K562 (cell line): ENCODE results near the gene POLN. TPM values are rescaled to one million over a fixed set of nuclear protein-coding genes. Genes with fewer than 3 reads are reported as not detected.

ENCODE experiments used
- ATAC-seq: fragments of 200-7000 bp; cut with Tn5 transposase; 3 replicates; pipeline ENCODE4 v1.9.1; 2020; ENCODE audit warnings: moderate library complexity
- BruUV-seq: library from RNA; stranded (reverse); fragments of 400-500 nt; replicated peaks from 2 replicates; lab custom pipeline; 2021; lab: Mats Ljungman, UMichigan
- CTCF ChIA-PET: fragments of 300-600 bp; formaldehyde crosslinking; extraction: SDS; loops from one replicate; lab custom pipeline; 2021; ENCODE audit warnings: low intra/inter-chr PET ratio; lab: Yijun Ruan, JAX
- POLR2A ChIA-PET: fragments of 300-600, 350-650 bp; sonication (Branson Sonifier 250); formaldehyde crosslinking; extraction: SDS; loops from one replicate; lab custom pipeline; 2021; ENCODE audit warnings: antibody characterized with exemption, inconsistent platforms; lab: Yijun Ruan, JAX
- DNase-seq, 4 experiments: peaks; one replicate each; pipeline versions ENCODE4 v3.0.0 to v3.0.0-alpha.2; 2011 to 2018; ENCODE audit warnings: low spot score in 3 of 4, mixed read lengths in 3 of 4; ENCODE audit errors: extremely low read depth in 1 of 4
- FAIRE-seq: peaks from 2 replicates; lab custom pipeline; 2011; peaks lifted over from hg19 to GRCh38; lab: Jason Lieb, UNC
- H2AFZ ChIP-seq: 2 replicates; pipeline ENCODE4 v1.6.0; 2011; ENCODE audit warnings: low read depth, low read length, control low read depth, inconsistent platforms
- H3K27ac ChIP-seq: fragments of 200-600 bp; 3 replicates; pipeline ENCODE4 v1.8.0; 2011; ENCODE audit warnings: low read depth, mild to moderate bottlenecking, control low read depth, inconsistent platforms, low read length, moderate library complexity, mixed read lengths; ENCODE audit errors: extremely low read depth
- H3K27me3 ChIP-seq, 2 experiments: fragments of 300-600 bp in 1 of 2; 2 replicates in 1 of 2; 3 replicates in 1 of 2; pipeline versions ENCODE4 v1.6.0 to v1.8.0; 2011; ENCODE audit warnings: inconsistent platforms in 2 of 2, low read length in 2 of 2, mild to moderate bottlenecking in 1 of 2, mixed read lengths in 1 of 2, moderate library complexity in 1 of 2; ENCODE audit not compliant: control insufficient read depth in 2 of 2, insufficient read depth in 2 of 2
- H3K36me3 ChIP-seq: fragments of 300-600 bp; 3 replicates; pipeline ENCODE4 v1.8.0; 2011; ENCODE audit warnings: mild to moderate bottlenecking, low read length, inconsistent platforms; ENCODE audit not compliant: control insufficient read depth, insufficient read depth
- H3K4me1 ChIP-seq, 2 experiments: fragments of 200-600 bp in 1 of 2; replicated peaks in 1 of 2; 2 replicates in 1 of 2; 3 replicates in 1 of 2; pipeline versions ENCODE4 v1.5.1 to v1.8.0; 2011; ENCODE audit warnings: inconsistent platforms in 2 of 2, low read length in 2 of 2, mild to moderate bottlenecking in 1 of 2, mixed read lengths in 1 of 2, moderate library complexity in 1 of 2; ENCODE audit not compliant: control insufficient read depth in 2 of 2, insufficient read depth in 2 of 2
- H3K4me2 ChIP-seq: 2 replicates; pipeline ENCODE4 v1.6.1; 2011; ENCODE audit warnings: low read length, control low read depth, inconsistent platforms, mixed read lengths; ENCODE audit not compliant: insufficient read depth
- H3K4me3 ChIP-seq: fragments of 200-600 bp; sonication (generic), shearing (Covaris generic); 2 replicates; pipeline ENCODE4 v1.5.1; 2016; ENCODE audit warnings: control low read depth, inconsistent platforms
- H3K79me2 ChIP-seq: fragments of 200-600 bp; 3 replicates; pipeline ENCODE4 v1.8.0; 2011; ENCODE audit warnings: low read length, inconsistent platforms; ENCODE audit not compliant: control insufficient read depth, insufficient read depth
- H3K9ac ChIP-seq, 2 experiments: 2 replicates each; pipeline versions ENCODE4 v1.6.0 to v1.6.1; 2011; ENCODE audit warnings: low read depth in 2 of 2, low read length in 2 of 2, control low read depth in 1 of 2, inconsistent platforms in 1 of 2, mild to moderate bottlenecking in 1 of 2, mixed read lengths in 1 of 2; ENCODE audit not compliant: insufficient read depth in 1 of 2
- H3K9me1 ChIP-seq: one replicate; pipeline ENCODE4 v1.6.0; 2011; ENCODE audit warnings: inconsistent platforms, mild to moderate bottlenecking, low read length, moderate library complexity; ENCODE audit not compliant: control insufficient read depth, insufficient read depth
- H3K9me3 ChIP-seq: replicated peaks from 2 replicates; pipeline ENCODE4 v1.5.1; 2011; ENCODE audit warnings: low read depth, low read length, inconsistent platforms; ENCODE audit not compliant: control insufficient read depth, insufficient read depth
- H4K20me1 ChIP-seq: replicated peaks from 2 replicates; pipeline ENCODE4 v1.6.1; 2011; ENCODE audit warnings: low read length, inconsistent platforms, mixed read lengths; ENCODE audit not compliant: control insufficient read depth, insufficient read depth
- BACH1 ChIP-seq: fragments of 200-800 bp; sonication (Bioruptor generic); IDR thresholded peaks from 2 replicates; pipeline ENCODE4 v1.6.1; 2016; ENCODE audit warnings: missing genetic modification characterization, missing compliant biosample characterization
- GTF2F1 ChIP-seq: IDR thresholded peaks from 2 replicates; pipeline ENCODE4 v1.6.1; 2011; ENCODE audit warnings: low read depth, low read length, improper control_type of control experiment
- NFYB ChIP-seq: IDR thresholded peaks from 2 replicates; pipeline ENCODE4 v1.6.1; 2011; ENCODE audit warnings: mild to moderate bottlenecking, moderate library complexity; ENCODE audit not compliant: insufficient read length; ENCODE audit errors: extremely low read depth
- PHB2 ChIP-seq: fragments of 450-650 bp; IDR thresholded peaks from 2 replicates; pipeline ENCODE4 v1.6.1; 2017; ENCODE audit warnings: low read depth
- PHF21A ChIP-seq: fragments of 450-650 bp; IDR thresholded peaks from 2 replicates; pipeline ENCODE4 v1.6.1; 2017; ENCODE audit warnings: low read depth, borderline replicate concordance
- RHOXF2B ChIP-seq: fragments of 250-450 bp; sonication (Bioruptor Pico); conservative IDR thresholded peaks from 2 replicates; pipeline ENCODE4 v1.5.1; 2021
- SMARCC2 ChIP-seq: fragments of 450-650 bp; IDR thresholded peaks from 2 replicates; pipeline ENCODE4 v1.6.1; 2017; ENCODE audit warnings: antibody characterized with exemption, moderate library complexity, mild to moderate bottlenecking, low read depth
- SMARCE1 ChIP-seq: fragments of 450-650 bp; IDR thresholded peaks from 2 replicates; pipeline ENCODE4 v1.7.1; 2016; ENCODE audit warnings: mild to moderate bottlenecking
- SP2 ChIP-seq: IDR thresholded peaks from 2 replicates; pipeline ENCODE4 v1.6.1; 2011; ENCODE audit warnings: mild to moderate bottlenecking, low read depth, low read length, moderate library complexity; ENCODE audit not compliant: poor library complexity, severe bottlenecking; ENCODE audit errors: extremely low read depth
- TEAD4 ChIP-seq, 2 experiments: sonication (generic) in 1 of 2; formaldehyde crosslinking in 1 of 2; IDR thresholded peaks; 2 replicates each; pipeline versions ENCODE4 v1.6.1 to v1.8.0; 2012 to 2022; ENCODE audit warnings: borderline replicate concordance in 1 of 2, inconsistent platforms in 1 of 2, low read length in 1 of 2, mild to moderate bottlenecking in 1 of 2, missing genetic modification reagents in 1 of 2
- ZFP1 ChIP-seq: fragments of 450-650 bp; formaldehyde crosslinking; IDR thresholded peaks from 2 replicates; pipeline ENCODE4 v1.4.0; 2020; ENCODE audit warnings: mild to moderate bottlenecking, mixed read lengths
- whole genome bisulfite sequencing: fragments of 100-300 bp; shearing (Covaris generic); methylation state at CpG from one replicate; pipeline ENCODE4 v1.1.6; 2016; ENCODE audit warnings: low coverage, mixed read lengths; ENCODE audit not compliant: insufficient coverage; ENCODE audit errors: missing lambda C conversion rate; 5-methylcytosine and 5-hydroxymethylcytosine counted together
- in situ Hi-C: fragments of 300-500 bp; cut with MboI; formaldehyde crosslinking; loops from 4 replicates; pipeline ENCODE4 v1.15.0; 2018; ENCODE audit warnings: inconsistent platforms, mixed read lengths
- intact Hi-C: fragments of 100-400 bp; cut with micrococcal nuclease; formaldehyde crosslinking; loops from 2 replicates; pipeline ENCODE4 v1.14.2; 2022
- polyA plus RNA-seq, 8 experiments: library from polyadenylated mRNA; depleted of rRNA in 4 of 8; stranded (reverse) in 5 of 8; unstranded in 3 of 8; fragments of >200 nt; fragmentation: Nextera tagmentation in 2 of 8; fragmentation: Illumina TruSeq in 1 of 8; extraction: Ambion mirVana in 2 of 8; extraction: Trizol in 1 of 8; gene quantifications; 2 replicates each; pipeline versions ENCODE4 v1.2.1 to v1.2.3, GENCODE V29; 2011 to 2014; ENCODE audit warnings: inconsistent platforms in 1 of 8, missing spikeins in 1 of 8
- total RNA-seq, 7 experiments: library from RNA; depleted of rRNA in 6 of 7; stranded (reverse); fragments of >200 nt in 6 of 7; fragmentation: Illumina TruSeq in 2 of 7; extraction: Trizol in 2 of 7; gene quantifications; 2 replicates each; pipeline versions ENCODE4 v1.2.1 to v1.2.3, GENCODE V29; 2011 to 2021; ENCODE audit warnings: low replicate concordance in 1 of 7
- TF ChIP-seq, protein P1 (sequence below): fragments of 450-650 bp; IDR thresholded peaks from 2 replicates; pipeline ENCODE4 v1.6.1; 2017; ENCODE audit warnings: mild to moderate bottlenecking, moderate library complexity
- TF ChIP-seq, protein P2 (sequence below): IDR thresholded peaks from 2 replicates; pipeline ENCODE4 v1.6.1; 2012; ENCODE audit warnings: low read depth, low read length, improper control_type of control experiment, borderline replicate concordance
- TF ChIP-seq, protein P3 (sequence below): fragments of 250-450 bp; sonication (Bioruptor Pico); IDR thresholded peaks from 2 replicates; pipeline ENCODE4 v1.9.0; 2021; ENCODE audit warnings: mild to moderate bottlenecking, inconsistent platforms

The POLN gene
- total and polyA plus RNA-seq, 9 of the 15 experiments (the other 6 are each of a cell fraction or from before 2014, with no cell fraction given), result 0.08 to 0.91 (median 0.32) TPM

DNA sequence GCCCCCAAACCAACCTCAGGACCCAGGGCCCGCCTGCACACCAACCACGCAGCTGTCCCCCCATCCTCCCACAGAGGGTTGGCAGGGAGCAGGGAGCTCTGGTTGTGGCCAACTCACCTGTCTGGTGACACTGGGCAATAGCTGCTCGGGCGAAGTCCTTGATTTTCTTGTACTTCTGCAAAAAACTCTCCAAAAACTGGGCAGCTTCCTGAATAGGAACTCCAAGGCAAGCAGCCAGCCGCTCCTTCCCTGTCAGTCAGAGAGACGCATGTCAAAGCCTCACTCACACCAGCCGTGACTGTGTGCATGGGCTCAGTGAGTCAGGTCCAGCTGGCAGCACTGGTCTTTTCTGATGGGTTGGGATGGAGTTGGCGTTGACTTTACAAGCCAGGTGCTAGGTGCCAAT is 156.4 kb downstream of the POLN start:
- Histone ChIP-seq H3K36me3 (no peaks in the 10 kb centered on the region), H3K27ac (no peak overlapping the region), H4K20me1 (no peaks in the 10 kb centered on the region), H3K9ac (no peak overlapping the region), H2AFZ (no peak overlapping the region), H3K27me3 (peaks cover 27 to 63% of the 10 kb centered on the region in 2 experiments; a peak in 4 of 5 replicates), H3K4me2 (no peak overlapping the region), H3K79me2 (no peaks in the 10 kb centered on the region), H3K9me1 (no peaks in the 10 kb centered on the region), H3K4me1 (peaks cover 0 to 4% of the 10 kb centered on the region in 2 experiments; a peak in 1 of 5 replicates), H3K9me3 (no peaks in the 10 kb centered on the region), H3K4me3 (no peak overlapping the region)
- WGBS, result 0% methylated on average over 8 of the region's 8 CpGs
- ATAC-seq (no peak), DNase-seq (no peak), FAIRE-seq (no peak)
- in situ Hi-C loops (no loop called here), intact Hi-C loops (no loop called here)
- TF ChIP-seq SMARCC2 (no peak), GTF2F1 (no peak), ZFP1 (CRISPR knock-in tag) (no peak), SMARCE1 (no peak), BACH1 (tag) (no peak), SP2 (no peak), PHF21A (no peak), RHOXF2B (CRISPR knock-in tag) (no peak), TEAD4 (IDR thresholded peaks at IDR 0.05; ENCODE audit: low read length) (no peak), TEAD4 (CRISPR knock-in tag; IDR thresholded peaks at IDR 0.05; ENCODE audit: borderline replicate concordance) (no peak), NFYB (no peak), PHB2 (no peak)
- TF ChIP-seq, protein P1, sequence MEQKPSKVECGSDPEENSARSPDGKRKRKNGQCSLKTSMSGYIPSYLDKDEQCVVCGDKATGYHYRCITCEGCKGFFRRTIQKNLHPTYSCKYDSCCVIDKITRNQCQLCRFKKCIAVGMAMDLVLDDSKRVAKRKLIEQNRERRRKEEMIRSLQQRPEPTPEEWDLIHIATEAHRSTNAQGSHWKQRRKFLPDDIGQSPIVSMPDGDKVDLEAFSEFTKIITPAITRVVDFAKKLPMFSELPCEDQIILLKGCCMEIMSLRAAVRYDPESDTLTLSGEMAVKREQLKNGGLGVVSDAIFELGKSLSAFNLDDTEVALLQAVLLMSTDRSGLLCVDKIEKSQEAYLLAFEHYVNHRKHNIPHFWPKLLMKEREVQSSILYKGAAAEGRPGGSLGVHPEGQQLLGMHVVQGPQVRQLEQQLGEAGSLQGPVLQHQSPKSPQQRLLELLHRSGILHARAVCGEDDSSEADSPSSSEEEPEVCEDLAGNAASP, result no peak
- TF ChIP-seq, protein P2, sequence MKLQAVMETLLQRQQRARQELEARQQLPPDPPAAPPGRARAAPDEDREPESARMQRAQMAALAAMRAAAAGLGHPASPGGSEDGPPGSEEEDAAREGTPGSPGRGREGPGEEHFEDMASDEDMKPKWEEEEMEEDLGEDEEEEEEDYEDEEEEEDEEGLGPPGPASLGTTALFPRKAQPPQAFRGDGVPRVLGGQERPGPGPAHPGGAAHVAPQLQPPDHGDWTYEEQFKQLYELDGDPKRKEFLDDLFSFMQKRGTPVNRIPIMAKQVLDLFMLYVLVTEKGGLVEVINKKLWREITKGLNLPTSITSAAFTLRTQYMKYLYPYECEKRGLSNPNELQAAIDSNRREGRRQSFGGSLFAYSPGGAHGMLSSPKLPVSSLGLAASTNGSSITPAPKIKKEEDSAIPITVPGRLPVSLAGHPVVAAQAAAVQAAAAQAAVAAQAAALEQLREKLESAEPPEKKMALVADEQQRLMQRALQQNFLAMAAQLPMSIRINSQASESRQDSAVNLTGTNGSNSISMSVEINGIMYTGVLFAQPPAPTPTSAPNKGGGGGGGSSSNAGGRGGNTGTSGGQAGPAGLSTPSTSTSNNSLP, result no peak
- TF ChIP-seq, protein P3, sequence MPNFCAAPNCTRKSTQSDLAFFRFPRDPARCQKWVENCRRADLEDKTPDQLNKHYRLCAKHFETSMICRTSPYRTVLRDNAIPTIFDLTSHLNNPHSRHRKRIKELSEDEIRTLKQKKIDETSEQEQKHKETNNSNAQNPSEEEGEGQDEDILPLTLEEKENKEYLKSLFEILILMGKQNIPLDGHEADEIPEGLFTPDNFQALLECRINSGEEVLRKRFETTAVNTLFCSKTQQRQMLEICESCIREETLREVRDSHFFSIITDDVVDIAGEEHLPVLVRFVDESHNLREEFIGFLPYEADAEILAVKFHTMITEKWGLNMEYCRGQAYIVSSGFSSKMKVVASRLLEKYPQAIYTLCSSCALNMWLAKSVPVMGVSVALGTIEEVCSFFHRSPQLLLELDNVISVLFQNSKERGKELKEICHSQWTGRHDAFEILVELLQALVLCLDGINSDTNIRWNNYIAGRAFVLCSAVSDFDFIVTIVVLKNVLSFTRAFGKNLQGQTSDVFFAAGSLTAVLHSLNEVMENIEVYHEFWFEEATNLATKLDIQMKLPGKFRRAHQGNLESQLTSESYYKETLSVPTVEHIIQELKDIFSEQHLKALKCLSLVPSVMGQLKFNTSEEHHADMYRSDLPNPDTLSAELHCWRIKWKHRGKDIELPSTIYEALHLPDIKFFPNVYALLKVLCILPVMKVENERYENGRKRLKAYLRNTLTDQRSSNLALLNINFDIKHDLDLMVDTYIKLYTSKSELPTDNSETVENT, result no peak
- POLR2A ChIA-PET, result no interaction called here
- no TSS peak for BruUV-seq
- CTCF ChIA-PET, result no interaction called here
